Nephron (organoid): ENCODE data around the gene RHOA.

Experiments
- H3K27ac Mint-ChIP-seq, 3 experiments: 2 replicates each; pipeline ENCODE4 v1.8.0; 2020; ENCODE audit warnings: mixed read lengths in 3 of 3, mild to moderate bottlenecking in 2 of 3, moderate library complexity in 1 of 3
- H3K27me3 Mint-ChIP-seq: 2 replicates; pipeline ENCODE4 v1.8.0; 2021; ENCODE audit warnings: low read depth, mild to moderate bottlenecking, moderate library complexity, mixed read lengths
- H3K36me3 Mint-ChIP-seq: 2 replicates; pipeline ENCODE4 v1.8.0; 2020; ENCODE audit warnings: low read depth, mixed read lengths
- H3K4me1 Mint-ChIP-seq: 2 replicates; pipeline ENCODE4 v1.8.0; 2020; ENCODE audit warnings: mixed read lengths
- H3K4me3 Mint-ChIP-seq, 3 experiments: 2 replicates each; pipeline ENCODE4 v1.8.0; 2020; ENCODE audit warnings: mild to moderate bottlenecking in 3 of 3, mixed read lengths in 3 of 3, moderate library complexity in 2 of 3
- H3K9me3 Mint-ChIP-seq: 2 replicates; pipeline ENCODE4 v1.8.0; 2020; ENCODE audit warnings: mixed read lengths
- TF ChIP-seq, protein P1 (sequence below), 3 experiments: fragments of 200-600 bp; sonication (generic); IDR thresholded peaks; one replicate each; pipeline ENCODE4 v1.5.0; 2021; ENCODE audit warnings: antibody characterized with exemption in 3 of 3; ENCODE audit not compliant: unreplicated experiment in 3 of 3

RHOA gene

DNA sequence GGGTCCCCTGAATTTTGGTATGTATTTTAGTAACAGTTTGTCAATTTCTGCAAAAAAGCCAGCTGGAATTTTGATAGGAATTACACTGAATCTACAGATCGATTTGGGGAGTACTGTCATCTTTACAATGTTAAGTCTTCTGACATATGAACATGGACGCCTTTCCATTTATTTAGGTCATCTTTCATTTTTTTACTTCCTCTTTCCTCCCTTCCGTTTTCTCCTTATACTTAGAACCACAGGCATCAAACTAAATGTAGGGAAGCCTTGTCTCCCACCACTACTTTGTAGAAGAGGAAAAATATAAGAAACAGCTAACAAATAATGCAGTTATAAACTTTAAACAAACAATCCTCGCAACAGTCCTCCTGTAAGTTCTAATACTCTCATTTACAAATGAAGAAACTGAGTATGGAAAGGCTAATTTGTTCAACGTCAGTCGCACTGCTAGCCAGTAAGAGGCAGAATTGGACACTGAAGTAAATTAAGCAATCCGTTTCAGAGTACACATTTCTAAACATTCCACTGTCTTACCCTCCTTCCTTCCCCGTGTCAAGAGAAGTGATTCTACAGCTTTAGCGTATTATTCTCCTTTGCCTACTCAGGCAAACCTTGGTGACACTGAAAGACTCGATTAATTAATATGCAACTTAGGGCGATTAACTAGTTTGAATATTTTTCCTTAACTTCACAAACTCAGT is 25.6 kb downstream of the RHOA start:
- Mint-ChIP-seq H3K4me1 (no peaks in the 10 kb centered on the region), H3K36me3 (peaks cover 17% of the 10 kb centered on the region), H3K9me3 (no peaks in the 10 kb centered on the region), H3K27me3 (no peaks in the 10 kb centered on the region), H3K27ac (peak overlapping the region in 2 of 3 experiments; percentile 21 to 36), H3K4me3 (no peak overlapping the region)
- TF ChIP-seq, protein P1, sequence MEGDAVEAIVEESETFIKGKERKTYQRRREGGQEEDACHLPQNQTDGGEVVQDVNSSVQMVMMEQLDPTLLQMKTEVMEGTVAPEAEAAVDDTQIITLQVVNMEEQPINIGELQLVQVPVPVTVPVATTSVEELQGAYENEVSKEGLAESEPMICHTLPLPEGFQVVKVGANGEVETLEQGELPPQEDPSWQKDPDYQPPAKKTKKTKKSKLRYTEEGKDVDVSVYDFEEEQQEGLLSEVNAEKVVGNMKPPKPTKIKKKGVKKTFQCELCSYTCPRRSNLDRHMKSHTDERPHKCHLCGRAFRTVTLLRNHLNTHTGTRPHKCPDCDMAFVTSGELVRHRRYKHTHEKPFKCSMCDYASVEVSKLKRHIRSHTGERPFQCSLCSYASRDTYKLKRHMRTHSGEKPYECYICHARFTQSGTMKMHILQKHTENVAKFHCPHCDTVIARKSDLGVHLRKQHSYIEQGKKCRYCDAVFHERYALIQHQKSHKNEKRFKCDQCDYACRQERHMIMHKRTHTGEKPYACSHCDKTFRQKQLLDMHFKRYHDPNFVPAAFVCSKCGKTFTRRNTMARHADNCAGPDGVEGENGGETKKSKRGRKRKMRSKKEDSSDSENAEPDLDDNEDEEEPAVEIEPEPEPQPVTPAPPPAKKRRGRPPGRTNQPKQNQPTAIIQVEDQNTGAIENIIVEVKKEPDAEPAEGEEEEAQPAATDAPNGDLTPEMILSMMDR (IDR thresholded peaks at IDR 0.05; ENCODE audit: unreplicated experiment in 3 of 3): no peak

DNA sequence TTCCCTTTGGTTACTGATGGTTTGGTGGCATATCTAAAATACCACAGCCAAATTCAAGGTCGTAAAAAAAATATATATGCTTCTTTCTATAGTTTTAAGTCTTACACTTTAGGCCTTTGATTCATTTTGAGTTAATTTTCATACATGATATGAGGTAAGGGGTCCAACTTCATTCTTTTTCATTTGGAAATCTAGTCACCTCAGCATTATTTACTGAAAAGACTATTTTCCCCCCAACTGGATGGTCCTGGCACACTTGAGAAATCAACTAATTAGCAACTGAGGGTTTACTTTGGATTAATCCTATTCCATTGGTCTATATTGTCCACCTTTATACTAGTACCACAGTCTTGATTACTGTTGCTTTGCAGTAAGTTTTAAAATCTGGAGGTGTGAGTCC is 26.2 kb downstream of the RHOA start:
- Mint-ChIP-seq H3K36me3 (peaks cover 17% of the 10 kb centered on the region), H3K27me3 (no peaks in the 10 kb centered on the region), H3K4me3 (no peak overlapping the region), H3K9me3 (no peaks in the 10 kb centered on the region), H3K27ac (no peak overlapping the region), H3K4me1 (no peaks in the 10 kb centered on the region)
- TF ChIP-seq, protein P1 (IDR thresholded peaks at IDR 0.05; ENCODE audit: unreplicated experiment in 3 of 3): no peak

DNA sequence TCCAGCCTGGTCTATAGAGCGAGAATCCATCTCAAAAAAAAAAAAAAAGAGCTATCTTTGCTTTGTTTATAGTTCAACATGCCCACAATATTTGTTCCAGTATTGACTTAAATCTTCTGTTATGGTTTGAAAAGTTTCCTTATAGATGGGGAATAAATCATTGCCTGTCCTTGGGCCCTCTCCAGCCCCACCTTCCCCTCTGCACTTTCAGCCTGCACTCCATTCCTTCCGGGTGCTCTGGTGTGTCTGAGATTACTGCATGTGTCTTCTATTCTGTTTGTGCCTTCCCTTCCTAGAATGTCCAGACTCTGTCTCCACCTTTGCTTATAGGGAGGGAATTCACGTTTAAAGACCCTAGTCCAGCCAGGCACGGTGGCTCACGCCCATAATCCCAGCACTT is 28.4 kb downstream of the RHOA start:
- Mint-ChIP-seq H3K4me1 (peaks cover 3% of the 10 kb centered on the region), H3K4me3 (no peak overlapping the region), H3K27me3 (no peaks in the 10 kb centered on the region), H3K36me3 (peaks cover 16% of the 10 kb centered on the region), H3K27ac (no peak overlapping the region), H3K9me3 (no peaks in the 10 kb centered on the region)
- TF ChIP-seq, protein P1 (IDR thresholded peaks at IDR 0.05; ENCODE audit: unreplicated experiment in 3 of 3): no peak

DNA sequence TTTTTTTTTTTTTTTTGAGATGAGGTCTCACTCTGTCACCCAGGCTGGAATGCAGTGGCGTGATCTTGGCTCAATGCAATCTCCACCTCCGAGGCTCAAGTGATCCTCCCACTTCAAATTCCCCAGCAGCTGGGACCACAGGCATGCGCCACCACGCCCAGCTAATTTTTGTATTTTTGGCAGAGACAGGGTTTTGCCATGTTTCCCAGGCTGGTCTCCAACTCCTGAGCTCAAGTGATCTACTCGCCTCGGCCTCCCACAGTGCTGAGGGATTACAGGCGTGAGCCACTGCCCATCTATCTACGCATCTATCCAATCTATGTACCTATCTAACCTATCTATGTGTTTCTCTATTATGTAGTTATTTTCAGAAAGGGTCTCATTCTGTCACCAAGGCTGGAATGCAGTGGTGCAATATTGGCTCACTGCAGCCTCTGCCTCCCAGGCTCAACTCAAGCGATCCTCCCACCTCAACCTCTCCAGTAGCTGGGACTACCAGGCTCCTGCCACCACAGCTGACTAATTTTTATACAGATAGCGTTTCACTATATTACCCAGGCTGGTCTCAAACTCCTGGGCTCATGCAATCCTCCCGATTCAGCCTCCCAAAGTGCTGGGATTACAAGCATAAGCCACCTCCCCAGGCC is 33.4 kb downstream of the RHOA start:
- peaks cover 34% of the 10 kb centered on the region for H3K36me3 Mint-ChIP-seq
- peak overlapping the region in 1 of 3 experiments; percentile 72 for H3K27ac Mint-ChIP-seq
- TF ChIP-seq, protein P1 (IDR thresholded peaks at IDR 0.05; ENCODE audit: unreplicated experiment in 3 of 3): no peak
- no peaks in the 10 kb centered on the region for H3K27me3 Mint-ChIP-seq
- H3K4me1 Mint-ChIP-seq: peaks cover 6% of the 10 kb centered on the region
- H3K4me3 Mint-ChIP-seq: no peak overlapping the region
- H3K9me3 Mint-ChIP-seq: no peaks in the 10 kb centered on the region

DNA sequence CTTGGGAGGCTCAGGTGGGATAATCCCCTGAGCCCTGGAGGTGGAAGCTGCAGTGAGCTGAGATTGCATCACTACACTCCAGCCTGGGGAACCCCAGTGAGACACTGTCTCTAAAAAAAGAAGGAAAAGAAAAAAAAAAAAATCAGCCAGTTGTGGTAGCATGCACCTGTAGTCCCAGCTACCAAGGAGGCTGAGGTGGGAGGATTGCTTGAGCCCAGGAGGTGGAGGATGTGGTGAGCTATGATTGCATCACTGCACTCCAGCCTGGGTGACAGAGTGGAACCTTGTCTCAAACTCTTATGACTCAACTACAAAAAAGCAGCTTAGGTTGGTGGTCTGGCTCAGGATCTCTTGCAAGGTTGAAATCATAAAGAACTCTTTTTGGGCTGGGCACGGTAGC is 34.3 kb downstream of the RHOA start:
- no peaks in the 10 kb centered on the region for H3K9me3 Mint-ChIP-seq
- TF ChIP-seq, protein P1 (IDR thresholded peaks at IDR 0.05; ENCODE audit: unreplicated experiment in 3 of 3): no peak
- H3K4me3 Mint-ChIP-seq: no peak overlapping the region
- H3K27me3 Mint-ChIP-seq: no peaks in the 10 kb centered on the region
- peaks cover 6% of the 10 kb centered on the region for H3K4me1 Mint-ChIP-seq
- peaks cover 40% of the 10 kb centered on the region for H3K36me3 Mint-ChIP-seq
- H3K27ac Mint-ChIP-seq: no peak overlapping the region

DNA sequence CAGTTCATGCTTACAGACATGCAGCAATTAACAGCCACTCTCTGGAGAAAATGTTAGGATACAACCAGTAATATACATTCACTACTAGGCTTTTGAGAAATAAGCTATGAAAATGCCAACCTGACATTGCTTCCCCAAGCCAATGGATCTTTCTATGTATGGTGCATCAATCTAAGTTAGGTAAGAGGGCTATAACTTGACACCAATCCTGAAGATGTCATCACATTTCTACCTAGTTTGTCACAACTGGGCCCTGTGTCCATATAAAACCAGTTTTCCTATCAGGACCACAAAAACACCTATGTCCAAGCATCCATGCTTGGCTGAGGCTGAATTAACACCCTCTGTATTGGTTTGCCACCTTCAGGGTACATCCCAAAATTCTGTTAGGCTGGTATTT is 39.8 kb downstream of the RHOA start:
- no peak overlapping the region for H3K4me3 Mint-ChIP-seq
- H3K27me3 Mint-ChIP-seq: no peaks in the 10 kb centered on the region
- peaks cover 61% of the 10 kb centered on the region for H3K36me3 Mint-ChIP-seq
- no peak overlapping the region for H3K27ac Mint-ChIP-seq
- TF ChIP-seq, protein P1 (IDR thresholded peaks at IDR 0.05; ENCODE audit: unreplicated experiment in 3 of 3): no peak
- H3K9me3 Mint-ChIP-seq: no peaks in the 10 kb centered on the region
- H3K4me1 Mint-ChIP-seq: no peaks in the 10 kb centered on the region
